ENCODE measurements around the gene TUBGCP5.

TUBGCP5 gene

DNA sequence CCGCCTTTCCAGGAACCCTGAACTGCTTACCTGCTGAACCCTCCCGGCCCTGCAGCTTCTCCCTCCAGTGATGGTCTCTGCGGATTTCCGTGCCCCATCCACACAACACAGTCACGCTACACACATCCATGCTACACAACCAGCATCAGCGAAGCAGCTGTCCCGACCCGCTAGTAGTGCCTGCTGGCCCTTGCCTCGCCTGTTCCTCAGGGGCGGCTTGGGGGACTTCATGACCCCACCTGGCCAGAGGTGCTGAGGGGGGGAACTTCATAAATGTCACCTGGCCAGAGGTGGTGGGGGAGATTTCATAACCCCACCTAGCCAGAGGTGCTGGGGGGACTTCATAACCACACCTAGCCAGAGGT is 530 bp upstream of the TUBGCP5 start:
- Histone ChIP-seq H3F3A (ENCODE audit: control insufficient read depth, insufficient read depth) (no peaks in the 10 kb centered on the region), H3K27ac (ENCODE audit: low read depth, low read length) (peak overlapping the region; percentile 31; the same call in 1 of the 2 replicates), H3K9me2 (replicated peaks; ENCODE audit: control insufficient read depth, low read length) (no peaks in the 10 kb centered on the region), H4K20me1 (ENCODE audit: control insufficient read depth, insufficient read depth, low read depth, low read length) (peaks cover 4% of the 10 kb centered on the region; the same call in 1 of the 2 replicates), H3K4me3 (ENCODE audit: low read length) (peak overlapping the region; percentile 88), H3K79me2 (ENCODE audit: control insufficient read depth, low read length) (peaks cover 38% of the 10 kb centered on the region), H3K4me1 (ENCODE audit: control insufficient read depth, low read length) (peaks cover 30% of the 10 kb centered on the region), H3K27me3 (ENCODE audit: control insufficient read depth, low read length) (no peaks in the 10 kb centered on the region), H3K4me2 (ENCODE audit: low read length) (peak overlapping the region; percentile 99), H3K36me3 (ENCODE audit: control insufficient read depth, low read length) (peaks cover 22% of the 10 kb centered on the region), H3K9me3 (ENCODE audit: control insufficient read depth, insufficient read depth, low read length) (no peaks in the 10 kb centered on the region)
- TF ChIP-seq, protein P1, sequence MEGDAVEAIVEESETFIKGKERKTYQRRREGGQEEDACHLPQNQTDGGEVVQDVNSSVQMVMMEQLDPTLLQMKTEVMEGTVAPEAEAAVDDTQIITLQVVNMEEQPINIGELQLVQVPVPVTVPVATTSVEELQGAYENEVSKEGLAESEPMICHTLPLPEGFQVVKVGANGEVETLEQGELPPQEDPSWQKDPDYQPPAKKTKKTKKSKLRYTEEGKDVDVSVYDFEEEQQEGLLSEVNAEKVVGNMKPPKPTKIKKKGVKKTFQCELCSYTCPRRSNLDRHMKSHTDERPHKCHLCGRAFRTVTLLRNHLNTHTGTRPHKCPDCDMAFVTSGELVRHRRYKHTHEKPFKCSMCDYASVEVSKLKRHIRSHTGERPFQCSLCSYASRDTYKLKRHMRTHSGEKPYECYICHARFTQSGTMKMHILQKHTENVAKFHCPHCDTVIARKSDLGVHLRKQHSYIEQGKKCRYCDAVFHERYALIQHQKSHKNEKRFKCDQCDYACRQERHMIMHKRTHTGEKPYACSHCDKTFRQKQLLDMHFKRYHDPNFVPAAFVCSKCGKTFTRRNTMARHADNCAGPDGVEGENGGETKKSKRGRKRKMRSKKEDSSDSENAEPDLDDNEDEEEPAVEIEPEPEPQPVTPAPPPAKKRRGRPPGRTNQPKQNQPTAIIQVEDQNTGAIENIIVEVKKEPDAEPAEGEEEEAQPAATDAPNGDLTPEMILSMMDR (IDR thresholded peaks at IDR 0.05; ENCODE audit: low read depth, low read length, poor library complexity, severe bottlenecking), result no peak
- no peak for TF ChIP-seq EZH2phosphoT487 (IDR thresholded peaks at IDR 0.05; ENCODE audit: borderline replicate concordance, low read length)

DNA sequence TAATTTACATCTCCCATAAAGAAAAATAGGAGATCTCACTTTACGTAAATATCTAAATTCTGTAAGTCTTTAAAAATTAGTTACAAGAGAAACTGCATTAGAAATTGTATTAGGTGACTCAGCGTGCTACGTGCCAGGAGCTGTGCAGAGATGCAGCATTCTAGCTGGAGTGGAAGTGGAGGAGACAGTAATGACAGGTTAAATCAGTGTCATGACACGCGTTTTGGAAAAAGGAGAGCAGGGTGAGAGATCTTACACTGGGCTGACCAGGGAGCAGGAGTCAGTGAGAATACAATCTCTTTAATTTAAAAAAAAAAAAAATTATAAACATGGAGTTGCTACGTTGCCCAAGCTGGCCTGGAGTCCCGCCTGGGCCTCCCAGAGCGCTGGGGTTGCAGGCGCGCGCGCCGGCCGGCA is 635 bp downstream of the TUBGCP5 start:
- peak overlapping the region; percentile 88 for H3K4me3 ChIP-seq (ENCODE audit: low read length)
- H3K27me3 ChIP-seq (ENCODE audit: control insufficient read depth, low read length), result no peaks in the 10 kb centered on the region
- peaks cover 42% of the 10 kb centered on the region for H3K79me2 ChIP-seq (ENCODE audit: control insufficient read depth, low read length)
- peaks cover 30% of the 10 kb centered on the region for H3K4me1 ChIP-seq (ENCODE audit: control insufficient read depth, low read length)
- H3K9me3 ChIP-seq (ENCODE audit: control insufficient read depth, insufficient read depth, low read length), result no peaks in the 10 kb centered on the region
- H3F3A ChIP-seq (ENCODE audit: control insufficient read depth, insufficient read depth), result no peaks in the 10 kb centered on the region
- H3K4me2 ChIP-seq (ENCODE audit: low read length), result peak overlapping the region; percentile 99
- peaks cover 34% of the 10 kb centered on the region for H3K36me3 ChIP-seq (ENCODE audit: control insufficient read depth, low read length)
- no peaks in the 10 kb centered on the region for H3K9me2 ChIP-seq (replicated peaks; ENCODE audit: control insufficient read depth, low read length)
- no peak for TF ChIP-seq EZH2phosphoT487 (IDR thresholded peaks at IDR 0.05; ENCODE audit: borderline replicate concordance, low read length)
- TF ChIP-seq, protein P1 (IDR thresholded peaks at IDR 0.05; ENCODE audit: low read depth, low read length, poor library complexity, severe bottlenecking), result no peak
- H4K20me1 ChIP-seq (ENCODE audit: control insufficient read depth, insufficient read depth, low read depth, low read length), result peaks cover 4% of the 10 kb centered on the region; the same call in 1 of the 2 replicates
- H3K27ac ChIP-seq (ENCODE audit: low read depth, low read length), result peak overlapping the region; percentile 41

DNA sequence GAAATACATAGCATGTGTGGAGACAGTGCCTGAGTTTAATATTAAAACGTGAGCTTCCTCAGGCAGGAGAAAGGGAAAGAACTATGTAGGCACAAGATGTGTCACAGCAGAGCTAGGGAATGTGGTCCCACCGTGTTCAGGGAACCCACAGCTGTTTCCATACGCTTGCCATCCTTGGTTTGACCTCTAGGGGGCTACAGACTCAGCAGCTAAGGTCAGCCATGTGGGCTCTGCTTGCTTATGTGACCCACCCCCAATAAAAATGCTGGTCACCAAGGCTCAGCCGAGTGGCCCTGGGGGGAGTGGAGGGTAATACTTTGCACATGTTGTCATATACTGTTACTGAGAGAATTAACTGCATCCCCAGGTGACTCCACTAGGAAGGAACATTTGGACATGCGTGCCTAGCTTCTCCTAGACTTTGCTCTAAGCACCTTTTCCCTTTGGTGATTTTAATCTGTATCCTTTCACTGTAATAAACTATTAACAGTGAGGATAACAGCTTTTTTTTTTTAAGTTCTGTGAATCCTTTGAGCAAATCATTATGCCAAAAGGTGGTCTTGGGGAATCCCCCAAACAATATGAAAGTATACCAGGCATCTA is 3.3 kb downstream of the TUBGCP5 start:
- Histone ChIP-seq H4K20me1 (ENCODE audit: control insufficient read depth, insufficient read depth, low read depth, low read length) (peaks cover 4% of the 10 kb centered on the region; the same call in 1 of the 2 replicates), H3K4me1 (ENCODE audit: control insufficient read depth, low read length) (peaks cover 30% of the 10 kb centered on the region), H3K27me3 (ENCODE audit: control insufficient read depth, low read length) (no peaks in the 10 kb centered on the region), H3K36me3 (ENCODE audit: control insufficient read depth, low read length) (peaks cover 55% of the 10 kb centered on the region), H3K4me3 (ENCODE audit: low read length) (no peak overlapping the region), H3K9me3 (ENCODE audit: control insufficient read depth, insufficient read depth, low read length) (no peaks in the 10 kb centered on the region), H3K4me2 (ENCODE audit: low read length) (no peak overlapping the region), H3K27ac (ENCODE audit: low read depth, low read length) (no peak overlapping the region), H3F3A (ENCODE audit: control insufficient read depth, insufficient read depth) (no peaks in the 10 kb centered on the region), H3K79me2 (ENCODE audit: control insufficient read depth, low read length) (peaks cover 42% of the 10 kb centered on the region), H3K9me2 (replicated peaks; ENCODE audit: control insufficient read depth, low read length) (no peaks in the 10 kb centered on the region)
- TF ChIP-seq, protein P1 (IDR thresholded peaks at IDR 0.05; ENCODE audit: low read depth, low read length, poor library complexity, severe bottlenecking), result peak; percentile 87
- TF ChIP-seq EZH2phosphoT487 (IDR thresholded peaks at IDR 0.05; ENCODE audit: borderline replicate concordance, low read length), result no peak

All from DOHH2 (cell line).